GM18868 (cell line): ENCODE data around the gene FDX1.

Experiments used
- ATAC-seq: cut with Tn5 transposase; IDR thresholded peaks from one replicate; pipeline ENCODE4 v1.9.1; 2021; ENCODE audit warnings: mild to moderate bottlenecking, moderate library complexity; ENCODE audit not compliant: unreplicated experiment

The FDX1 gene

GRCh38 chr11:110505528-110506284 lies 76.0 kb downstream of the FDX1 start:
- ATAC-seq, result no peak

GRCh38 chr11:110507328-110507727 lies 77.6 kb downstream of the FDX1 start:
- ATAC-seq, result no peak

- ATAC-seq, result no peak
These were observed 79.0 kb downstream of the FDX1 start for GRCh38 chr11:110508786-110509185.

GRCh38 chr11:110509472-110509871 lies 79.7 kb downstream of the FDX1 start:
- ATAC-seq, result no peak

- ATAC-seq, result no peak
These were observed 82.3 kb downstream of the FDX1 start for GRCh38 chr11:110512026-110512425.

- no peak for ATAC-seq
These were observed 83.6 kb downstream of the FDX1 start for GRCh38 chr11:110513259-110513801.

GRCh38 chr11:110513846-110514437 lies 84.2 kb downstream of the FDX1 start:
- ATAC-seq, result no peak
